ENCODE measurements around the gene POPDC2. TPM values are rescaled to one million over a fixed set of nuclear protein-coding genes. Genes with fewer than 3 reads are reported as not detected.

Gene POPDC2
- total and polyA plus RNA-seq, 10 of the 15 experiments (the other 5 are each of a cell fraction or from before 2014, with no cell fraction given): 1.8 to 12.7 (median 3.5) TPM

DNA sequence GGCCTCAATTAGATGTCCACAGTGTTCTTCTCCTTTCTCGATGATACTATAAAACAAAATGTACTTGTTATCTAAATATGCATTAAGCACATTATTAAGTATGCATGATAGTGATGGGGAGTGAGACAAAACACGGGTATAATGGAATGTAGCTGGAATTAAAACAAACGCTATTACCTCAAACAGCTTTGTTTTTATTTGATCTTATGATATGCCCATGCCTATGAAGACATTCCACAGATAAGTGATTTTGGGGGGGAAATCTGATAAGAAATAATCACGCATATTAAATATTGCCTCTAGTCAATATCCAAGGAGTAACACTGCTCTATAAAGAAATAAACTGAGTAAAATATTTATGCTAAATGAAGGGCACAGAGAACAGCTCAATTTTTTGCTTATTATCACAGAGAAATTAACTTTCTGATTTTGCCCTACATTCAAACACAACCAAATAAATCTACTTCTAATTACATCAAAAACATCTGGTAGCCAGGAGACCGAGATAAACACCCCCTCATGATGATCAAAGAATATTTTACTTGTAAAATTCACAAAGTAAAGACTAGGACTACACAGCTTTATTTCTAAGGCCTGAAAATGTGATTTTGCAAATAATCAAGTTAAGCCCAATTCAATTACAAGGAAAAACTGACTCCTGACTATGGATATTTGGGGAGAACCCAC is 14.9 kb upstream of the POPDC2 start (continued):
- TF ChIP-seq, protein P1, sequence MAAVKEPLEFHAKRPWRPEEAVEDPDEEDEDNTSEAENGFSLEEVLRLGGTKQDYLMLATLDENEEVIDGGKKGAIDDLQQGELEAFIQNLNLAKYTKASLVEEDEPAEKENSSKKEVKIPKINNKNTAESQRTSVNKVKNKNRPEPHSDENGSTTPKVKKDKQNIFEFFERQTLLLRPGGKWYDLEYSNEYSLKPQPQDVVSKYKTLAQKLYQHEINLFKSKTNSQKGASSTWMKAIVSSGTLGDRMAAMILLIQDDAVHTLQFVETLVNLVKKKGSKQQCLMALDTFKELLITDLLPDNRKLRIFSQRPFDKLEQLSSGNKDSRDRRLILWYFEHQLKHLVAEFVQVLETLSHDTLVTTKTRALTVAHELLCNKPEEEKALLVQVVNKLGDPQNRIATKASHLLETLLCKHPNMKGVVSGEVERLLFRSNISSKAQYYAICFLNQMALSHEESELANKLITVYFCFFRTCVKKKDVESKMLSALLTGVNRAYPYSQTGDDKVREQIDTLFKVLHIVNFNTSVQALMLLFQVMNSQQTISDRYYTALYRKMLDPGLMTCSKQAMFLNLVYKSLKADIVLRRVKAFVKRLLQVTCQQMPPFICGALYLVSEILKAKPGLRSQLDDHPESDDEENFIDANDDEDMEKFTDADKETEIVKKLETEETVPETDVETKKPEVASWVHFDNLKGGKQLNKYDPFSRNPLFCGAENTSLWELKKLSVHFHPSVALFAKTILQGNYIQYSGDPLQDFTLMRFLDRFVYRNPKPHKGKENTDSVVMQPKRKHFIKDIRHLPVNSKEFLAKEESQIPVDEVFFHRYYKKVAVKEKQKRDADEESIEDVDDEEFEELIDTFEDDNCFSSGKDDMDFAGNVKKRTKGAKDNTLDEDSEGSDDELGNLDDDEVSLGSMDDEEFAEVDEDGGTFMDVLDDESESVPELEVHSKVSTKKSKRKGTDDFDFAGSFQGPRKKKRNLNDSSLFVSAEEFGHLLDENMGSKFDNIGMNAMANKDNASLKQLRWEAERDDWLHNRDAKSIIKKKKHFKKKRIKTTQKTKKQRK (IDR thresholded peaks at IDR 0.05; ENCODE audit: low read depth, low read length): no peak
- TF ChIP-seq CREB1 (IDR thresholded peaks at IDR 0.05; ENCODE audit: low read depth) (no peak), TCF3 (IDR thresholded peaks at IDR 0.05; ENCODE audit: borderline replicate concordance, insufficient read depth, low read depth, low read length) (no peak)

DNA sequence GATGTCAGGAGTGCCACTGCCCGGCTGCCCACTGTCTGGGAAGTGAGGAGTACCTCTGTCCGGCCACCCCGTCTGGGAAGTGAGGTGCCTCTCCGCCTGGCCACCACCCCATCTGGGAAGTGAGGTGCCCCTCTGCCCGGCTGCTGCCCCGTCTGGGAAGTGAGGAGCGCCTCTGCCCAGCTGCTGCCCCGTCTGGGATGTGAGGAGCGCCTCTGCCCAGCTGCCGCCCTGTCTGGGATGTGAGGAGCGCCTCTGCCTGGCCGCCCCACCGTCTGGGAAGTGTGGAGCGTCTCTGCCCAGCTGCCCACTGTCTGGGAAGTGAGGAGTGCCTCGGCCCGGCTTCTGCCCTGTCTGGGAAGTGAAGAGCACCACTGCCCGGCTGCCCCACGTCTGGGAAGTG is 13.5 kb upstream of the POPDC2 start:
- Histone ChIP-seq H3K4me3 (no peak overlapping the region), H3K9me3 (replicated peaks; ENCODE audit: control insufficient read depth, insufficient read depth, low read length) (no peaks in the 10 kb centered on the region), H3K27me3 (replicated peaks in 1 of 2; ENCODE audit: control insufficient read depth in 2 of 2, insufficient read depth in 2 of 2, low read length in 1 of 2) (no peaks in the 10 kb centered on the region), H3K4me2 (ENCODE audit: control insufficient read depth, insufficient read depth) (0 out of 2 replicates have a peak overlapping the region, but pooled peaks have one; percentile 2), H4K20me1 (ENCODE audit: control insufficient read depth, insufficient read depth) (no peaks in the 10 kb centered on the region), H3K27ac (ENCODE audit: control insufficient read depth, insufficient read depth) (no peak overlapping the region), H3K36me3 (ENCODE audit: control insufficient read depth in 2 of 2, insufficient read depth in 2 of 2, low read length in 1 of 2) (peaks cover 3 to 11% of the 10 kb centered on the region in 2 experiments), H3K4me1 (ENCODE audit: control insufficient read depth, insufficient read depth, low read length) (peaks cover 4% of the 10 kb centered on the region), H2AFZ (ENCODE audit: control insufficient read depth, low read depth, low read length) (no peak overlapping the region), H3K79me2 (ENCODE audit: control insufficient read depth, insufficient read depth, low read length) (peaks cover 60% of the 10 kb centered on the region), H3K9ac (ENCODE audit: control insufficient read depth, insufficient read depth, low read length) (no peak overlapping the region)
- intact Hi-C loops (cut with micrococcal nuclease; ENCODE audit: unreplicated experiment) (no loop called here), in situ Hi-C loops (cut with MboI) (no loop called here)
- FAIRE-seq: no peak
- ChIA-PET SMC1A (ENCODE audit: uncharacterized antibody, unreplicated experiment) (interaction anchor here (0.6 to 14.0 kb wide), 10 partner anchors 8 to 421 kb away, joined by 3 to 329 read pairs (median 10); no protein-coding TSS in a partner anchor), POLR2A (interaction anchor here (1.1 to 3.6 kb wide), 5 partner anchors 11 to 92 kb away, joined by 3 to 25 read pairs (median 9); no protein-coding TSS in a partner anchor), CTCF (interaction anchor here (1.2 to 3.5 kb wide), 6 partner anchors 10 to 433 kb away, joined by 4 to 34 read pairs (median 9); no protein-coding TSS in a partner anchor), RAD21 (ENCODE audit: unreplicated experiment) (interaction anchor here (2.8 to 6.6 kb wide), 3 partner anchors 11 to 73 kb away, joined by 15 to 147 read pairs (median 44); partner anchors contain the start of gene PLA1A)
- no peak for ATAC-seq
- DNase-seq (ENCODE audit: low read depth, low spot score): no peak
- 96% methylated on average over 18 of the region's 18 CpGs for WGBS (ENCODE audit: insufficient coverage, insufficient replicate concordance, low lambda C conversion rate, missing lambda C conversion rate)
- TF ChIP-seq NFYB (IDR thresholded peaks at IDR 0.05; ENCODE audit: insufficient read depth, low read depth, low read length) (no peak), CHD1 (IDR thresholded peaks at IDR 0.05; ENCODE audit: low read depth, low read length) (no peak), CHD4 (IDR thresholded peaks at IDR 0.05) (no peak), CBFB (IDR thresholded peaks at IDR 0.05; ENCODE audit: low read depth) (no peak), CEBPB (IDR thresholded peaks at IDR 0.05; ENCODE audit: borderline replicate concordance in 1 of 2, low read depth in 2 of 2, low read length in 2 of 2) (no peak), PAX8 (IDR thresholded peaks at IDR 0.05) (no peak), SRF (IDR thresholded peaks at IDR 0.05; ENCODE audit: low read depth in 2 of 2, low read length in 2 of 2) (no peak), ZNF217 (IDR thresholded peaks at IDR 0.05) (no peak), CBX3 (IDR thresholded peaks at IDR 0.05; ENCODE audit: borderline replicate concordance, low read depth) (no peak), ZNF207 (IDR thresholded peaks at IDR 0.05; ENCODE audit: borderline replicate concordance) (no peak), GABPA (IDR thresholded peaks at IDR 0.05; ENCODE audit: low read depth) (no peak), HDAC6 (IDR thresholded peaks at IDR 0.05; ENCODE audit: unreplicated experiment) (no peak), LARP7 (IDR thresholded peaks at IDR 0.05) (no peak)
- TF ChIP-seq, protein P2, sequence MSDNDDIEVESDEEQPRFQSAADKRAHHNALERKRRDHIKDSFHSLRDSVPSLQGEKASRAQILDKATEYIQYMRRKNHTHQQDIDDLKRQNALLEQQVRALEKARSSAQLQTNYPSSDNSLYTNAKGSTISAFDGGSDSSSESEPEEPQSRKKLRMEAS (IDR thresholded peaks at IDR 0.05; ENCODE audit: low read depth, low read length): no peak
- TF ChIP-seq, protein P3, sequence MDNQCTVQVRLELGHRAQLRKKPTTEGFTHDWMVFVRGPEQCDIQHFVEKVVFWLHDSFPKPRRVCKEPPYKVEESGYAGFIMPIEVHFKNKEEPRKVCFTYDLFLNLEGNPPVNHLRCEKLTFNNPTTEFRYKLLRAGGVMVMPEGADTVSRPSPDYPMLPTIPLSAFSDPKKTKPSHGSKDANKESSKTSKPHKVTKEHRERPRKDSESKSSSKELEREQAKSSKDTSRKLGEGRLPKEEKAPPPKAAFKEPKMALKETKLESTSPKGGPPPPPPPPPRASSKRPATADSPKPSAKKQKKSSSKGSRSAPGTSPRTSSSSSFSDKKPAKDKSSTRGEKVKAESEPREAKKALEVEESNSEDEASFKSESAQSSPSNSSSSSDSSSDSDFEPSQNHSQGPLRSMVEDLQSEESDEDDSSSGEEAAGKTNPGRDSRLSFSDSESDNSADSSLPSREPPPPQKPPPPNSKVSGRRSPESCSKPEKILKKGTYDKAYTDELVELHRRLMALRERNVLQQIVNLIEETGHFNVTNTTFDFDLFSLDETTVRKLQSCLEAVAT (IDR thresholded peaks at IDR 0.05): no peak
- BruUV-seq (replicated peaks): no TSS peak
